CD4-positive, alpha-beta T cell treated with Interleukin-15 for 1 hour (primary cell): Measurements from ENCODE around the gene ZFX.
"Not testable (repeated sequence)": the region's sequence is repeated elsewhere in the genome, so short reads cannot be mapped to it uniquely, and the experiment has no call there.

ENCODE experiments used
- DNase-seq: peaks from one replicate; pipeline ENCODE4 v3.0.0-alpha.2; 2020

The ZFX gene

DNA sequence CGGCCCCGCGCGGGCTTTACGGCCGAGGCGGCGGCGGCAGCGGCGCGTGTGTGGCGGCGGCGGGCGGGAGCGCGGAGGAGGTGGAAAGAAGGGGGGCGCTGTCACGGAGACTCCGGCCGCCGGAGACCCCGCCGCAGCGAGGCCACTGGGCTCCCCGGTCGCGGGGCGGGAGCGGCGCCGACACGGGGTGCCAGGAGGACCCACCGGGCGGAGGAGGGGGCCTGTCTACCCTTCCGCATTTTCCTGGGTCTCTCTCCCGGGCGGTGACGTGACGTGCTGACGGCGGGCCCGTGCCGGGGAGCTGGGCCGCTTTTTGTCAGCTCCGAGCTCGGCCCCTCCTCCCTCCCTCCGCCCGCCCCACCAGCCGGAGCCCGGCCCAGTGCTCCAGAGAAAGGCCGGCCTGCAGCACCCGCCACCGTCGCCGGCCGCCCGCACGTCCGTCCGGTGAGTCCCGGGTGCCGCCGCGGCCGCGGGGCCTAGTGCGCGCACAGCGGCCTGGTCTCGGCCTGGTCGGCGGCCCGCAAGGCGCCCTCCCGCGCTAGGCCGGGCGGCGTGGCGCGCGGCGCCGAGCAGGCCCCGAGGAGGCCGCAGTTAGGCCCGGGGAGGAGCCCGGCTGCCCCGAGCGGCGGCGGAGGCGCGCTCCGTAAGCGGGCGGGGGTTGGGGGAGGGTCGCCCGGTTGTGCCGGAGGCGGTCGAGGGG is at the start of gene ZFX:
Gene ZFX (plus strand): TSS at position 379 of the 700 bp plus-strand sequence. CDS start 23,014 bp downstream, outside the sequence.
- DNase-seq = peak; percentile 82

GRCh38 chrX:24100713-24101112 is 48.8 kb upstream of the ZFX start:
- DNase-seq = no peak

GRCh38 chrX:24110069-24110468 is 39.5 kb upstream of the ZFX start:
- DNase-seq = no peak

GRCh38 chrX:24113181-24113580 is 36.3 kb upstream of the ZFX start:
- DNase-seq = no peak

- DNase-seq = no peak
Observed at GRCh38 chrX:24117258-24117657, 32.3 kb upstream of the ZFX start.

DNA sequence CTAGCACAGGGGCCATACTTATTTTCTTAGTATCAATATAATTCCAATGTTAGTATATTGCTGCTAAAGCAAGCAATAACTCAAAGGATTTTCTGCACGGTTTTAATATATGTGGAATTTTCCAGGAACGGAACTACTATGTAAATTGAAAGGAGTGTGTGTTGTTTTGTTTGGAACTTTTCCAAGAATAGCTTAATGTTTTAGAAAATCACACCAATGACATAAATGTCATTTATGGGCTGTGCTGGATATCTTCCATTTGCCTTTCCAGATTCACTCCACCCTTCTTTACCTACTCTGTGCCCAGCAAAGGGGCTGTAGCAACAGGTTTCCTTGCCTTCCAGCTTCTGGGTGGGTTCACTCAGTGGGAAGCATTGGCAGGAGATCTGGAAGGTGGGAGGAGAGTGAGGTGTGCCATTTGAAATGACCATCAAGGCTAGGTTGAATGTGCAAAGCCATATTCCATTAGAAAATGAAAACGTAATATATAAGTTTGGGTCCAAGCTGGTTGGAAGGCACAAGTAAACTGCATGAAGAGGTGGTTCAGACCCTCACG is 25.2 kb upstream of the ZFX start:
- DNase-seq = no peak

DNA sequence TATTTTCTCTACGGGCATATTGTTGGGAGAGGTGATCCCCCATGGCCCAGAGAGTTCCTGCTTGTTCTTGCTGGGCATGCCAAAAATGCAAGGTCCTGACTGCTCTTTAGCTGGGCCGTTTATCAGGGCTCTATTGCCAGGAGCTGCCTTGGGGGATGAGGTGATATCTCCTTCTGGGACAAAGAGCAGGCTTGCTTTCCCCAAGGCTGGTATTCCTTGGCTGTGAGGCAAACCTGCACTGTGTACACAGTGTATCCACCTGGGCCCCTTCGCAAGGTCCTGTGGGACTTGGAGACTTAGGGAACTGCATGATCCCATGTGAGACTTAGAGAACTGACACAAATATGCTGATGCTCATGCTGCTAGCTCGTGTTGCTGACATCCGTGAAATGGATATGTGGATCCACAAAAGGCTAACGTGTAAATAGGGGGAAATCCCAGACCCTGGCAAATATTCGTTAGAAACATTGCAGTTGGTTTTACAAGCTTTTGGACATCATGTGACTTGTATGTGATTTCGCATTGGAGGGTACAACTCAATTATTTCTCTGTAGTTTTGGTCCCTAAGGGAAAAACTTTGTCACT is 24.4 kb upstream of the ZFX start:
- no peak for DNase-seq

GRCh38 chrX:24131476-24131875 is 18.1 kb upstream of the ZFX start:
- DNase-seq = no peak

DNA sequence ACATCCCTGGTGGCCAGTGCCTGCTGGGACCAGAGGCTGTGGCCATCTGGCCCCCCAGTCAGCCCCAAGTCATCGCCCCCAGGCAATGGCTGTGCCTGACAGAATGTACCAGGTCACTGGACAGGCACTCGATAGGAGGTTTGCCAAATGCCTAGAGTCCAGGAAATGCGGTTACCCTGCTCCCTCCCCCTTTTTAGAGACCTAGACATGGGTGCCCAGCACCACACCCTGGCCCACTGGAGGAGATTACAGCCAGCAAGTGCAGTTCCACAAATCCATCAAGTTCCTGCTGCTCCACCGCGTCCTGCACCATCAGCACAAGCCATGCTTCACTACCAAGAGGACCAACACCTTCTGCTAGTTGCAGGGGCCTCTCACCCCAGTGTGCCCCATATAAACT is 16.2 kb upstream of the ZFX start:
- DNase-seq = no peak

GRCh38 chrX:24135768-24136167 is 13.8 kb upstream of the ZFX start:
- not testable (repeated sequence) for DNase-seq

GRCh38 chrX:24137192-24137591 is 12.3 kb upstream of the ZFX start:
- DNase-seq = no peak

- DNase-seq = not testable (repeated sequence)
Observed at GRCh38 chrX:24143982-24144381, 5.5 kb upstream of the ZFX start.

DNA sequence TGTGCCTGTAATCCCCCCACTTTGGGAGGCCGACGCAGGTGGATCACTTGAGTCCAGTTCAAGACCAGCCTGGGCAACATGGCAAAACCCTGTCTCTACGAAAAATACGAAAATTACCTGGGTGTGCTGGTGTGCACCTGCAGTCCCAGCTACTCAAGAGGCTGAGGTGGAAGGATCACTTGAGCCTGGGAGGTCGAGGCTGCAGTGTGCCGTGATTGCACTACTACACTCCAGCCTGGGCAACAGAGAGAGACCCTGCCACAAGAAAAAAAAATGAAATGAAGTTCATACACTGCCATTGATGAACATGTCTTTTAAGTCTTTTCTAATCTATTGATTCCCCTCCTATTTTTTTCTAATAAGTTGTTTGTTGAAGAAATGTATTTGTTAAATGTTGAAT is 5.0 kb upstream of the ZFX start:
- DNase-seq = no peak

- DNase-seq = no peak
Observed at GRCh38 chrX:24145303-24146186, 4.0 kb upstream of the ZFX start.

DNA sequence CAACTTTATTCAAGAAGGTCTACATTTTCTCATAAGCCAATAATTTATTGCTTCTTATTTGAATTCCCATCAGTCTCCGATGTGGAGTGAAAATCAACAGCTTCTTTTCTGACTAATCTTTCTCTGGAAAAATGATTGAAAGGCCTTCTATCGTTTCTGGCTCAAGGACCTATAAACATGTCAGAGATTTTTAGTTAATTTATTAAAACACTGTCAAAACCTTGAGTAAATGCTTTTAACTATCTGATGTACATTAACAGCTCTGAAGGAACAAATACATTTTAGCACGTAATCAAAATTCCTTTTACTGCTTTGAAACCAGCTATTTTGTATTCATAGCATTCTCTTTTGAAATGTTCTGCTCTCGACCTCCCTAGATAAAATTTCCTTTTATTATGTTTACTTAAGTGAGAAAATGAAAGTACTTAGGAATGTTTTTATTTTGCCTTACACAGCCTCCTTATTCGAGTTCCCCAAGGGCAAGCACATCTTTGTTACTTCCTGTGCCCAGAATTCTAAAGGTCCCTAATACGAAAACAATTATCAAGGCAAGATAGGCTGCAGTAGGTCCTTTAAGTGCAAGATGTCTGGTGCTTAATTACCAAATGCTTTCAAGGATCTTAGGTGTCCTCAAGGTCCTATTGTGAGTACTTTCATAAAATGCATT is 3.1 kb upstream of the ZFX start:
- DNase-seq = no peak

DNA sequence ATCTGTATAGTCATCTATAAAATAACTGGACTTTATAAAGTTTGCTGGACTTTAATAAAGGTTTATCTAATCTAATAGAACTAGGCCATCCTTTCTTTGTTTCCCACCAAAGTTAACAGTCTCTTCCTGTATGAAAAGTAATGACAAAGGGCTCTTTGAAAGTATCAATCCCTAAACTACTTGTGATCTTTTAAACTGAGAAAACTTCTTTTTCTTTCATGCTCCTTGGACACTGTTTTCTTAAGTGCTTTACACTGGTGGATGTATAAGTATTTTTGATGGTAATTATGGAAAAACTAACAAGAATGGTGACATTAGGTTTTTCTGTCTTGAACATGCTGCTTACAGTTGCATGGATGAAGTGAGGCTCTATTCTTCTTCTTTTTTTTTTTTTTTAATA is 2.4 kb upstream of the ZFX start:
- DNase-seq = no peak

DNA sequence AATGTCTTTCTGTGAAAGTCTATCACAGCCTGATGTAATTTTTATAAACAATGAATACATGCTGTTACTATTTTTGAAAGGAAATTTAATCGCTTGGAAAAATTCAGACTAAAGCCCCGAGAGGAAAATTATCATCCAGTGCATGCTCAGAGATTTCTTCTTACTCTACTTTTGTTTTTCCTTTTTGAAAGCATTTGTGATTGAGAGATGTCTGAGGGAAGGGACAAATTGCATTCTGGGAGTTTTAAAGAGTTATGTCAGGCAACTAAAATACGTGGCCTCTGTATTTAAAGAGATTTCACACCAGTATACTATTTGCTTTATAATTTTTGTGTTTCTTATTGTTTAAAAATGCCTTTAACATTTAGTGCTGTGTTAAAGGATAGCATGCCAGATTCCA is 1.4 kb upstream of the ZFX start:
- no peak for DNase-seq

DNA sequence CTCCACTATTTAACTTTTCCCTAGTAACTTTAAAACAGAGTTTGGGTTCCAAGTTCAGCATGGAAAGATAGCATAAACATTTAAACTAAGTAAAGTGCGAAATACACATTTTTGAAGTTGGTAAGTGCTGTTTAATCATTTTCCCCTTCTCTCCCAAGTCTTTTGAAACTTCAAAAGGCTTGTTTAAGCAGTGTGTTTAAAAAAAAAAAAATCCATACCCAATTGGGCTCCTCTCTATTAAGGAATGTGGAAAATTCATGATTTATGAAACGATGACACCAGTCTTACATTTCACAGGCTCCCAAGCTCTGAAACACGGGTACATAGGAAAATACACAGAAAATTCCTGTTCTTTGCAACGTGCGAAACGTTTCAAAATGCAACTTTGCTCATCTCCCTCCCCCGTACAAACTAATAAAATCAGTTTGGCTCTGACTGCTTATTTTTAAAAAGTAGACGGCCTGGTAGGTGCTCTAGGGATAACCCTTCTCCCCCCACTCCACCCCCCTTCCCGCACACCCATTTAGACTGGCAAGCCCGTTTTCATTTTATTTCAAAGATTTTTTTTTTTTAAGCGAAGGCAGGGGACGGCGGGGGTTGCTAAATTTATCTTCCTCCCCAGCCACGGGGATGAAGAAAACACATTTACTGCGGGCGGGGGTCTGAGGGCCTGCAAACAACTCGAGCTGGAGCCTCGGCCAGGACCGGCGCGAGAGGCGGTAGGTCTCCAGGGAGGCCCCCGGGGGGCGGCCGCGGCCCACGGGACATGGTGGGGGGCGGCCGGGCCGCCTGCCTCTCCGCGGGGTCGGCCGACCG is 786 bp upstream of the ZFX start:
- peak; percentile 50 for DNase-seq

DNA sequence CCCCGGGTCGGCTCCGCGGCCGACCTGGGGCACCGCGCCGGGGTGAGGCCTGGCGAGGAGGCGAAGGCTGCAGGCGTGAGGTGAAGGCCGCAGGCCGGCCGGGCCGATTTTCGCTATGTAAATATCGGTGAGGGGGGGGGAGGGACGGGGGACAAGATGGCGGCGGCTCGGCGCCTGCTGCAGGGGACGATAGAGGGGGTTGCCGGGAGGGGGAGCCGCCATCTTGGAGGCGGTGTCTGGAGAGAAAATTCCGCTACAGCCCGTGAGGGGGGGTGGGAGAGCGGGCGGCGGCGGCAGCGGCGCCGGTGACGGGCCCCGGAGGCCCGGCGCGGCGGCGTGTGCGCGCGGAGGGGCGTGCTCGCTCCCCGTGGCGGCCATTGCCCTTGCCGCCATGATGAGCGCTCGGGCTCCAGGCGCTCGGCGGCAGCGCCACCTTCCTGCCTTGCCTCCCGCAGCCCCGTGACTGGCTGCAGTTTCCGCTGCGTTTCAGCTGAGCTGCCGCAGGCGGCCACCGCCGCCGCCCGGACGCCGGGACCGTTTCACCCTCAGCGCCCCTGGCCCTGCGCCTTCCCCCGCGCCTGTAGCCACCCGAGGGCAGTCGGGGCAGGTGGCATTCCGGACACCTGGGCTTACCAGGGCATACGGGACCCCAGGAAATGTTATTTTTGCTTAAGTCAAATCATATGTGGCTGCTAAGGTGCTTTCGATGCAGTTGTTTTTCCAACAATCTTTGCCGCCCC is 692 bp downstream of the ZFX start:
- peak; percentile 95 for DNase-seq

GRCh38 chrX:24150898-24151297 is 1.4 kb downstream of the ZFX start:
- DNase-seq = no peak

DNA sequence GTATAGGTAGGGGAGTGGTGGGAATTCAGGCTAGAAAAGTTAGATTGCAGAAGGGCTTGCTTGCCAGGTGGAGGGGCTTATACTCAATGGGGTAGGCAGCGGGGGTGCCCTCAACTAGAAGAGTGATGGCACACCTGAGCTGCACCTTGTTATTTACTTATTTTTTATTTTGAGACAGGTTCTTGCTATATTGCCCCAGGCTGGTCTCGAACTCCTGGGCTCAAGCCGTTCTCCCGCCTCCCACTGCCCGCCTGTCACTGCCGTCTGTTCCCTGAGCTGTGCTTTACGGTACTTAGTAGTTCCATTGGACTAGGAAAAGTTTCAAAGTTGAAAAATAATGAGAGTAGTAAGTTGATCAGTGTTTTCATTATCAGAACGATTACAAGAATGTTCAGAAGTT is 2.0 kb downstream of the ZFX start:
- no peak for DNase-seq
